Stimulated activated CD8-positive, alpha-beta memory T cell treated with anti-CD3 and anti-CD28 coated beads, Interleukin-4, amount 100 ng/mL, for 1 hour (primary cell): ENCODE data around the gene KDM4B.
"Not testable (repeated sequence)": the region's sequence is repeated elsewhere in the genome, so short reads cannot be mapped to it uniquely, and the experiment has no call there.

Source experiments
- DNase-seq, 2 donors: peaks; one replicate each; pipeline ENCODE4 v3.0.0-alpha.2; 2020; ENCODE audit warnings: low read depth in 2 of 2, low spot score in 1 of 2

Gene KDM4B

GRCh38 chr19:5147074-5147977 lies 178.4 kb downstream of the KDM4B start:
- no peak for DNase-seq

- no peak for DNase-seq
Measured at GRCh38 chr19:5147978-5148793, 179.3 kb downstream of the KDM4B start.

DNA sequence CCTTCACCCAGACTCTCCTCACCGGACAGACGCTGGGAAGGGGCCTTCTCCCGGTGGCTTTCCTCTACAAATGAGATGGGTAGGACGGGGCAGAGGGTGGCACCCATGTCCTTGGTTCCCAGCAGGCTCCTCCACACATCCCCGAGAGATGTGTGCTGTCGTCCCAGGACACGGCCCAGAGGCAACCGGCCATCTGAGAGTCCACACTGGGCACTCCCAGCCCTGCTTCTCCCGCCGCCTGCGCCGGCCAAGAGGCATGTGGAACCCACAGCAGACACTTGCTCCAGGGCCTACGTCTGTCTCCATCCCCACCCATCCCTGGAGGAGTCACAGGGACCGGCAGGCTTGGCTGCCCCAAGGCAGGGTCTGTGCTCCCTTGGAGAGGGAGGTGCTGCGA lies 179.9 kb downstream of the KDM4B start:
- DNase-seq = no peak

GRCh38 chr19:5149508-5149907 lies 180.6 kb downstream of the KDM4B start:
- no peak for DNase-seq

- DNase-seq = no peak
Measured at GRCh38 chr19:5149932-5150901, 181.3 kb downstream of the KDM4B start.

DNA sequence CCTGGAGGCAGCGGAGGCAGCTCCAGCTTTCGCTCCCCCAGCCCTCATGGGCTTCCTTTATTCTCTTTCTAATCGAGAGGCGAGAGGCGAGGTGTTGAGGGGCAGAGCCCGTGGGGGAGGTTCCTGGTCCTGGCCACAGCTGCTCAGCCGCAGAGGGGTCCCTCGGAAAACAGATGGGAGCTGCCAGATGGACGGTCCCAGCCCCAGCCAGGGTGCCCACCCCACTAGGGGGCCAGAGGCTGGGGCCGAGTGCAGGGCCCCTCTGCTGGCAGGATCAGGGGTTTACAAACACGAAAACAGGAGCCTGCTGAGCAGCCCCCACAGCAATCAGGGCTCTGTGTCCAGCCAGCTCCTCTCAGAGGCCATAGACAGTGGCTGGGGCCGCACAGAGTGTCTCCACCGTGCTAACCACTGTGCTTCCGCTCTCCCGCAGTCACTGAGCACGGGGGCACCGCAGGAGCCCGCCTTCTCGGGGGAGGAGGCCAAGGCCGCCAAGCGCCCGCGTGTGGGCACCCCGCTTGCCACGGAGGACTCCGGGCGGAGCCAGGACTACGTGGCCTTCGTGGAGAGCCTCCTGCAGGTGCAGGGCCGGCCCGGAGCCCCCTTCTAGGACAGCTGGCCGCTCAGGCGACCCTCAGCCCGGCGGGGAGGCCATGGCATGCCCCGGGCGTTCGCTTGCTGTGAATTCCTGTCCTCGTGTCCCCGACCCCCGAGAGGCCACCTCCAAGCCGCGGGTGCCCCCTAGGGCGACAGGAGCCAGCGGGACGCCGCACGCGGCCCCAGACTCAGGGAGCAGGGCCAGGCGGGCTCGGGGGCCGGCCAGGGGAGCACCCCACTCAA lies 182.2 kb downstream of the KDM4B start:
- no peak for DNase-seq

- no peak for DNase-seq
Measured at GRCh38 chr19:5152013-5152763, 183.3 kb downstream of the KDM4B start.

DNA sequence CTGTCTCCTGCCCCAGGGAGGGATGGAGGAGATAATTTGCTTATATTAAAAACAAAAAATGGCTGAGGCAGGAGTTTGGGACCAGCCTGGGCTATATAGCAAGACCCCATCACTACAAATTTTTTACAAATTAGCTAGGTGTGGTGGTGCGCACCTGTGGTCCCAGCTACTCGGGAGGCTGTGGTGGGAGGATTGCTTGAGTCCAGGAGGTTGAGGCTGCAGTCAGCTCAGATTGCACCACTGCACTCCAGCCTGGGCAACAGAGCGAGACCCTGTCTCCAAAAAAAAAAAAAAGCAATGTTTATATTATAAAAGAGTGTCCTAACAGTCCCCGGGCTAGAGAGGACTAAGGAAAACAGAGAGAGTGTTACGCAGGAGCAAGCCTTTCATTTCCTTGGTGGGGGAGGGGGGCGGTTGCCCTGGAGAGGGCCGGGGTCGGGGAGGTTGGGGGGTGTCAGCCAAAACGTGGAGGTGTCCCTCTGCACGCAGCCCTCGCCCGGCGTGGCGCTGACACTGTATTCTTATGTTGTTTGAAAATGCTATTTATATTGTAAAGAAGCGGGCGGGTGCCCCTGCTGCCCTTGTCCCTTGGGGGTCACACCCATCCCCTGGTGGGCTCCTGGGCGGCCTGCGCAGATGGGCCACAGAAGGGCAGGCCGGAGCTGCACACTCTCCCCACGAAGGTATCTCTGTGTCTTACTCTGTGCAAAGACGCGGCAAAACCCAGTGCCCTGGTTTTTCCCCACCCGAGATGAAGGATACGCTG lies 184.0 kb downstream of the KDM4B start:
- DNase-seq = no peak

GRCh38 chr19:5153601-5154128 lies 184.8 kb downstream of the KDM4B start:
- DNase-seq = no peak

- DNase-seq = no peak
Measured at GRCh38 chr19:5154129-5154798, 185.4 kb downstream of the KDM4B start.

- DNase-seq = no peak
Measured at GRCh38 chr19:5154799-5155426, 186.0 kb downstream of the KDM4B start.

- DNase-seq = no peak
Measured at GRCh38 chr19:5155586-5156210, 186.8 kb downstream of the KDM4B start.

GRCh38 chr19:5156231-5156986 lies 187.5 kb downstream of the KDM4B start:
- no peak for DNase-seq

- DNase-seq = no peak
Measured at GRCh38 chr19:5157186-5157585, 188.3 kb downstream of the KDM4B start.

- not testable (repeated sequence) for DNase-seq
Measured at GRCh38 chr19:5158549-5159134, 189.7 kb downstream of the KDM4B start.
